Activated CD4-positive, alpha-beta T cell treated with anti-CD3 and anti-CD28 coated beads, Interleukin-2, Interleukin-6, amounts not matched to agents 100 ng/mL and 50 ng/mL, durations not matched to agents 16 hours and 8 hours (primary cell): Measurements from ENCODE around the gene RRP12.

Source experiments
- DNase-seq: peaks from one replicate; pipeline ENCODE4 v3.0.0-alpha.2; 2020

The RRP12 gene

GRCh38 chr10:97307441-97307840 lies 93.7 kb downstream of the RRP12 start:
- DNase-seq, result no peak
